H1 (cell line): ENCODE results near the gene DVL1.
A peak's percentile ranks its signal among the peaks of the same experiment; 100 is the strongest.

Source experiments
- CEBPB ChIP-seq: IDR thresholded peaks from 2 replicates; pipeline ENCODE4 v1.6.1; 2012; ENCODE audit warnings: low read depth, low read length
- CTCF ChIP-seq, 3 experiments: IDR thresholded peaks; 1 replicate in 2 of 3; 2 replicates in 1 of 3; pipeline versions ENCODE4 v1.5.1 to v1.6.1; 2011; ENCODE audit warnings: low read length in 3 of 3, mild to moderate bottlenecking in 3 of 3, inconsistent platforms in 2 of 3, low read depth in 1 of 3, moderate library complexity in 1 of 3; ENCODE audit not compliant: insufficient read depth in 1 of 3; ENCODE audit errors: control extremely low read depth in 1 of 3
- EZH2 ChIP-seq: fragments of 200-600 bp; sonication (generic); IDR thresholded peaks from 2 replicates; pipeline ENCODE4 v1.7.1; 2012; ENCODE audit warnings: low read depth, mild to moderate bottlenecking, moderate library complexity, low read length, inconsistent platforms; ENCODE audit not compliant: severe bottlenecking
- GABPA ChIP-seq: IDR thresholded peaks from 2 replicates; pipeline ENCODE4 v1.6.1; 2011; ENCODE audit warnings: mild to moderate bottlenecking, low read length, moderate library complexity, borderline replicate concordance; ENCODE audit not compliant: insufficient read depth
- HDAC6 ChIP-seq: IDR thresholded peaks from one replicate; pipeline ENCODE4 v1.7.1; 2012; ENCODE audit warnings: low read depth, mild to moderate bottlenecking, inconsistent platforms, low read length, moderate library complexity
- MAFK ChIP-seq: IDR thresholded peaks from 2 replicates; pipeline ENCODE4 v1.6.1; 2012; ENCODE audit warnings: low read depth, mild to moderate bottlenecking, improper control_type of control experiment, low read length
- MAX ChIP-seq: IDR thresholded peaks from 2 replicates; pipeline ENCODE4 v1.6.1; 2012; ENCODE audit warnings: inconsistent platforms
- POLR2A ChIP-seq, 2 experiments: IDR thresholded peaks; 1 replicate in 1 of 2; 2 replicates in 1 of 2; pipeline ENCODE4 v1.6.1; 2011; ENCODE audit warnings: low read depth in 2 of 2, low read length in 2 of 2, mild to moderate bottlenecking in 2 of 2; ENCODE audit errors: control extremely low read depth in 1 of 2
- POLR2AphosphoS5 ChIP-seq: IDR thresholded peaks from 2 replicates; pipeline ENCODE4 v1.6.1; 2011; ENCODE audit warnings: low read depth, low read length
- POU5F1 ChIP-seq: IDR thresholded peaks from 2 replicates; pipeline ENCODE4 v1.6.1; 2011; ENCODE audit warnings: low read depth, mild to moderate bottlenecking, low read length, moderate library complexity
- RAD21 ChIP-seq, 2 experiments: IDR thresholded peaks in 1 of 2; conservative IDR thresholded peaks in 1 of 2; 2 replicates each; pipeline ENCODE4 v1.6.1; 2011; ENCODE audit warnings: low read depth in 2 of 2, low read length in 2 of 2, improper control_type of control experiment in 1 of 2, inconsistent platforms in 1 of 2, mild to moderate bottlenecking in 1 of 2, moderate library complexity in 1 of 2
- SIN3A ChIP-seq, 2 experiments: IDR thresholded peaks in 1 of 2; conservative IDR thresholded peaks in 1 of 2; 2 replicates each; pipeline ENCODE4 v1.6.1; 2011 to 2012; ENCODE audit warnings: low read length in 2 of 2, improper control_type of control experiment in 1 of 2, low read depth in 1 of 2, mild to moderate bottlenecking in 1 of 2
- TCF12 ChIP-seq: IDR thresholded peaks from 2 replicates; pipeline ENCODE4 v1.6.1; 2011; ENCODE audit warnings: low read depth, mild to moderate bottlenecking, low read length

- TF ChIP-seq MAX: no peak
- no peak for TF ChIP-seq TCF12
- no peak for TF ChIP-seq HDAC6
- TF ChIP-seq CEBPB: no peak
- no peak for TF ChIP-seq POU5F1
- no peak for TF ChIP-seq EZH2
- peak; percentile 17; the same call in 1 of the 2 replicates for TF ChIP-seq MAFK
- no peak for TF ChIP-seq POLR2AphosphoS5
- TF ChIP-seq POLR2A (IDR thresholded peaks at IDR 0.05; ENCODE audit: control extremely low read depth in 1 of 2, low read depth in 2 of 2, low read length in 2 of 2): no peak
- TF ChIP-seq SIN3A (conservative IDR thresholded peaks at IDR 0.05 in 1 of 2, IDR thresholded peaks at IDR 0.05 in 1 of 2; ENCODE audit: low read depth in 1 of 2, low read length in 2 of 2): no peak
- TF ChIP-seq CTCF (IDR thresholded peaks at IDR 0.05; ENCODE audit: control extremely low read depth in 1 of 3, insufficient read depth in 1 of 3, low read depth in 1 of 3, low read length in 3 of 3): peak in 1 of 3 experiments; percentile 9; a peak in 1 of 4 replicates
- TF ChIP-seq RAD21 (IDR thresholded peaks at IDR 0.05 in 1 of 2, conservative IDR thresholded peaks at IDR 0.05 in 1 of 2; ENCODE audit: low read depth in 2 of 2, low read length in 2 of 2): 0 out of 4 replicates have a peak, but pooled peaks of 1 of the 2 experiments have one; percentile 12
- no peak for TF ChIP-seq GABPA
Measured at GRCh38 chr1:1305300-1306069, 43.7 kb downstream of the DVL1 start.
